ENCODE measurements around the gene CXCL10. TPM values are rescaled to one million over a fixed set of nuclear protein-coding genes. Genes with fewer than 3 reads are reported as not detected.
A peak's percentile ranks its signal among the peaks of the same experiment; 100 is the strongest.

CXCL10 gene
- total RNA-seq: 0.34 TPM in 1 of 2 replicates, not detected in the other

GRCh38 chr4:76023389-76023788 is at the start of gene CXCL10:
Gene CXCL10, minus strand, starts transcription at chr4:76023497. Its CDS starts 66 bp downstream, at chr4:76023431.
- DNase-seq (ENCODE audit: low read depth): no peak
- Histone ChIP-seq H3K4me3 (ENCODE audit: low read depth, low read length) (no peak within 1 kb of the TSS), H3K36me3 (ENCODE audit: control insufficient read depth, insufficient read depth, low read length) (no peaks in the 10 kb centered on the region), H3K27me3 (ENCODE audit: control insufficient read depth, insufficient read depth, low read length) (no peaks in the 10 kb centered on the region)
- TF ChIP-seq, protein P1, sequence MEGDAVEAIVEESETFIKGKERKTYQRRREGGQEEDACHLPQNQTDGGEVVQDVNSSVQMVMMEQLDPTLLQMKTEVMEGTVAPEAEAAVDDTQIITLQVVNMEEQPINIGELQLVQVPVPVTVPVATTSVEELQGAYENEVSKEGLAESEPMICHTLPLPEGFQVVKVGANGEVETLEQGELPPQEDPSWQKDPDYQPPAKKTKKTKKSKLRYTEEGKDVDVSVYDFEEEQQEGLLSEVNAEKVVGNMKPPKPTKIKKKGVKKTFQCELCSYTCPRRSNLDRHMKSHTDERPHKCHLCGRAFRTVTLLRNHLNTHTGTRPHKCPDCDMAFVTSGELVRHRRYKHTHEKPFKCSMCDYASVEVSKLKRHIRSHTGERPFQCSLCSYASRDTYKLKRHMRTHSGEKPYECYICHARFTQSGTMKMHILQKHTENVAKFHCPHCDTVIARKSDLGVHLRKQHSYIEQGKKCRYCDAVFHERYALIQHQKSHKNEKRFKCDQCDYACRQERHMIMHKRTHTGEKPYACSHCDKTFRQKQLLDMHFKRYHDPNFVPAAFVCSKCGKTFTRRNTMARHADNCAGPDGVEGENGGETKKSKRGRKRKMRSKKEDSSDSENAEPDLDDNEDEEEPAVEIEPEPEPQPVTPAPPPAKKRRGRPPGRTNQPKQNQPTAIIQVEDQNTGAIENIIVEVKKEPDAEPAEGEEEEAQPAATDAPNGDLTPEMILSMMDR (IDR thresholded peaks at IDR 0.05; ENCODE audit: insufficient read depth, low read length, poor library complexity, severe bottlenecking): no peak

DNA sequence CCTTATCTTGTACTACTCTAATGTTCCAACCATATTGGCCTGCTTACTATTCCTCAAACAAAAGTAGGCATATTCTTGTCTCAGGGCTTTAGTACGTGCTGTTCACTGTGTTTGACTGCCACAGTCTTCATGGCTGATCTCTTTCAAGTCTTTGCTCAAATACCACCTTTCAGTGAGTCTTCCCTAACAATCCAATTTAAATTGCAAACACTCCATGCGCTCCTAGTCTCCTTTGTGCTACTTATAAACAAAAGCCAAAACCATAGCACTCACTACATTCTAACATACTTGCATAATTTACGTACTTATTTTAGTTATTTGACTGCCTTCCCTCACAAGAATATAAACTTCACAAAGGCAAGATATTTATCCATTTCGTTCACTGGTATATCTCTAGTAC is 49.5 kb upstream of the CXCL10 start:
- Histone ChIP-seq H3K4me3 (ENCODE audit: low read depth, low read length) (no peak overlapping the region), H3K27me3 (ENCODE audit: control insufficient read depth, insufficient read depth, low read length) (no peaks in the 10 kb centered on the region), H3K36me3 (ENCODE audit: control insufficient read depth, insufficient read depth, low read length) (no peaks in the 10 kb centered on the region)
- no peak for DNase-seq (ENCODE audit: low read depth)
- TF ChIP-seq, protein P1 (IDR thresholded peaks at IDR 0.05; ENCODE audit: insufficient read depth, low read length, poor library complexity, severe bottlenecking): no peak

GRCh38 chr4:76067652-76068286 is 44.5 kb upstream of the CXCL10 start:
- H3K4me3 ChIP-seq (ENCODE audit: low read depth, low read length): no peak overlapping the region
- H3K27me3 ChIP-seq (ENCODE audit: control insufficient read depth, insufficient read depth, low read length): no peaks in the 10 kb centered on the region
- H3K36me3 ChIP-seq (ENCODE audit: control insufficient read depth, insufficient read depth, low read length): no peaks in the 10 kb centered on the region
- DNase-seq (ENCODE audit: low read depth): peak; percentile 16
- TF ChIP-seq, protein P1 (IDR thresholded peaks at IDR 0.05; ENCODE audit: insufficient read depth, low read length, poor library complexity, severe bottlenecking): peak; percentile 82

GRCh38 chr4:76066546-76066945 is 43.2 kb upstream of the CXCL10 start:
- Histone ChIP-seq H3K27me3 (ENCODE audit: control insufficient read depth, insufficient read depth, low read length) (no peaks in the 10 kb centered on the region), H3K36me3 (ENCODE audit: control insufficient read depth, insufficient read depth, low read length) (no peaks in the 10 kb centered on the region), H3K4me3 (ENCODE audit: low read depth, low read length) (no peak overlapping the region)
- no peak for DNase-seq (ENCODE audit: low read depth)
- TF ChIP-seq, protein P1 (IDR thresholded peaks at IDR 0.05; ENCODE audit: insufficient read depth, low read length, poor library complexity, severe bottlenecking): no peak

DNA sequence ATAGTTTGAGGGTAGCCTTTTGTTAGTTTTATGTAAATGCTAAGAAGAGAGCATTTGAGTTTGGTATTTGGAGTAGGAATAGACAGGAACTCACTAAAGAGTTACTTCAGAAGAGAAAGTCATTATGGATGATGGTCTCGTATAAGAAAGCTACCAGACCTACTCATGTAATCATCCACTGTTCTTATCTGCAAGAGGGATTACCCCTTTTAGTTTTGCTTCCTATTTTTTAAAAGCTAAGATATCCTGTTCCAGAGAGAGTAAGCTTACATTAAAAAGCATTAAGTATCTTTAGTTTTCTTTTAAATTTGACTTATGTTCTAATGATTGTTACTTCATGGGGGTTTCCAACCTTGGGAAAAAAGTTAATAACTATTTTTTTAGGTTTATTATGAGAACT is 38.7 kb upstream of the CXCL10 start:
- Histone ChIP-seq H3K27me3 (ENCODE audit: control insufficient read depth, insufficient read depth, low read length) (no peaks in the 10 kb centered on the region), H3K4me3 (ENCODE audit: low read depth, low read length) (no peak overlapping the region), H3K36me3 (ENCODE audit: control insufficient read depth, insufficient read depth, low read length) (no peaks in the 10 kb centered on the region)
- DNase-seq (ENCODE audit: low read depth): no peak
- TF ChIP-seq, protein P1 (IDR thresholded peaks at IDR 0.05; ENCODE audit: insufficient read depth, low read length, poor library complexity, severe bottlenecking): no peak

DNA sequence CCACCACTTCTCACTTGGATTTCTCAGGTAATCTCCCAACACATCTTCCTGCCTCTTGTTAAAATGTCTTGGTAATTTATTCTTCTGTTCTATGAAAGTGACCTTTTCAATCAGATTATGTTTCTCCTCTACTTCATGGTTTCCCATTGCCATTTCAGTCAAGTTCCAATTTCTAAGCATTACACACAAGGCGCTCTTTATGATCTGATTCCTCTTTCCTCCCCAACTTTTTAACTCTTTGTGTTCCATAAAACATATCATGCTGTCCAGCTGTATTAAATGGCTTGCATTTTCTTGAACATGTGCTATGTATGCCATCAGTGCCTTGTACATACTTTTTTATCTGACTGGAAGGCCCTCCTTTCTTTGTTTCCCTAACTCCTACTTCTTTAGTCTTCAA is 38.1 kb upstream of the CXCL10 start:
- no peak overlapping the region for H3K4me3 ChIP-seq (ENCODE audit: low read depth, low read length)
- no peak for DNase-seq (ENCODE audit: low read depth)
- TF ChIP-seq, protein P1 (IDR thresholded peaks at IDR 0.05; ENCODE audit: insufficient read depth, low read length, poor library complexity, severe bottlenecking): no peak

More for the DNA sequence above, 38.1 kb upstream of the CXCL10 start:
- Histone ChIP-seq H3K27me3 (ENCODE audit: control insufficient read depth, insufficient read depth, low read length) (no peaks in the 10 kb centered on the region), H3K36me3 (ENCODE audit: control insufficient read depth, insufficient read depth, low read length) (no peaks in the 10 kb centered on the region)

All from kidney epithelial cell (primary cell).